GM08714 (cell line): Measurements from ENCODE around the gene KDM4C.
"Not testable (repeated sequence)": the region's sequence is repeated elsewhere in the genome, so short reads cannot be mapped to it uniquely, and the experiment has no call there.

Experiments used
- H3K4me3 ChIP-seq: fragments of 200-500 bp; sonication (Bioruptor generic); 2 replicates; pipeline ENCODE4 v1.5.1; 2014; ENCODE audit warnings: mild to moderate bottlenecking, low read length, inconsistent platforms
- ZNF274 ChIP-seq: IDR thresholded peaks from 2 replicates; pipeline ENCODE4 v1.6.1; 2012; ENCODE audit warnings: mild to moderate bottlenecking, low read depth, low read length

Gene KDM4C

DNA sequence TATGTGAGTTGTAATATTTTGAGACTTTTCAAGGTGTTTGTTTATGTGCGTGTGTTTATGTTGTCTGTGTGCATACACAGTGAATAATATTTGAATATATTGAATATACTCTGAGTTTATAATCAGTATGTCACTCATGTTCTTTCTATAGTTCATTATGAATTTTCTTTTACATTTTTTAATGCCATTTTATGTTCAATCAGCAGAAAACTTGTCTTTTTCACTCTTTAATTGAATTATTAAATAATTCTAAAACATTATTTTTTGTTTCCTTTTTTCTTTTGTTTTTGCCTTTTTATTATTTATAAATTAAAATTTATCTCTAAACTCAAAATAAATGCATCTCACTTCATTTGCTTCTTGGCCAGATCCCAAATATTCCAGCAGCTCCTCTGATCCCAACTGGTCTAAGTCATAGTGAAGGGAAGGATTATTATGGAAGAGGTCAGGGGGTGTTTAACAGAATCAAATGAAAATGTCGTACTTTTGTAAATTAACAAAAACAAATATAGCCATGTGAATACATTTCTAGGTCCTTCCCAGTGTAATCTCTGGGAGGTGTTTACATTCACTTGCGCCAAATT lies 188.9 kb downstream of the KDM4C start:
- H3K4me3 ChIP-seq: no peak overlapping the region
- no peak for TF ChIP-seq ZNF274

DNA sequence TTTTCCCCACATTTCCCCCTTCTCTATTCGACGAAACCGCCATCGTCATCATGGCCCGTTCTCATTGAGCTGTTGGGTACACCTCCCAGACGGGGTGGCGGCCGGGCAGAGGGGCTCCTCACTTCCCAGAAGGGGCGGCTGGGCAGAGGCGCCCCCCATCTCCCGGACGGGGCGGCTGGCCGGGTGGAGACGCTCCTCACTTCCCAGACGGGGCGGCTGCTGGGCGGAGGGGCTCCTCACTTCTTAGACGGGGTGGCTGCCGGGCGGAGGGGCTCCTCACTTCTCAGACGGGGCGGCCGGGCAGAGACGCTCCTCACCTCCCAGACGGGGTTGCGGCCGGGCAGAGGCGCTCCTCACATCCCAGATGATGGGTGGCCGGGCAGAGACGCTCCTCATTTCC lies 191.1 kb downstream of the KDM4C start:
- H3K4me3 ChIP-seq: not testable (repeated sequence)

DNA sequence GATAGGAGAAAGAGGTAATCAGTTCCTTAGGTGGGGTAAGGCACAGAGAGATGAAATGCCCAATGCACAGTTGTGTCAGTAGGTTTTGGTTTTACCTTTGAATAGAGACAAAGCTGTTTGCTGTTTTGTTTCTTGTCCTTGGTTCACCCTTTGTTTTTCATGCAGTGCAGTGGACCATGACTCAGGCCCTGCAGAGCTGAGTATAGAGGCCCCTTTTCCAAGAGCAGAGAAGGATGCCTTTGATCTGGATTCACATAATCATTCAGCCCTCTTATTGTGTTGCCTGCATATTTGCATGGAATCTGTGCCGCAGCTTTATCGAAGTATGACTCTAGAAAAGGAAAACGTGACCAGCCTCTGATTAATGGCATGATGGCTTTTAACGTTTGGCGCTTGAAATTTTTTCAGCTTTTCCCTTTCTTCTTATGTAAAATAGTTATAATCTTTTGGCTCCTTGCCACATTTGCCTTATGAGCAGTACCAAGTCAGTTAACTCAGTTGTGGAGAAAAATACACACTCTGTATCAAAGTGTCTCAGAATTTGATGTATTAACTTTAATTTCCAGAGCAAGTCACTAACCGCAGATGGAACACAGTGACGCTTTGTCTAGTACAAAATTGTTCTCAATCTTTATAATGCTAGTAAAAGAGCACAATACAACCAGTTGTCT lies 197.6 kb downstream of the KDM4C start:
- H3K4me3 ChIP-seq: no peak overlapping the region
- no peak for TF ChIP-seq ZNF274

DNA sequence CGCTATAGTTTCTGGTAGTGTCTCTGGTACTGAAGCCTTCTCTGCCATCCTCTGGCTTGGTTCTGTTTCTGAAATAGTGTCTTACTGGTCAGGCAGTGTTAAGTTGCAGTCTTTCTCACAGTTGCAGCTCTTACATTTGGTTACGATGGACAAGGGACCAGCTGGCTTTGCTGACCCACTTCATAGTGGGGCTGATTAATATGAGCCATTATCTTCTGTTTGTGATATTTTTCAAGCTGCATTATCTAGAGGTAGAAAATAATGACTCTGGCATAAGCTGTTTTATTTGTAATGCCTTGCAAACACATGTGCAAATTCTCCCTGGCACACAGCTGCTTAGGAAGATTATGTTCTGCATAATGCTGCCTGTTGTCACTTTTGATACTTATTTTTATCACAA lies 199.1 kb downstream of the KDM4C start:
- no peak overlapping the region for H3K4me3 ChIP-seq
- TF ChIP-seq ZNF274: no peak

DNA sequence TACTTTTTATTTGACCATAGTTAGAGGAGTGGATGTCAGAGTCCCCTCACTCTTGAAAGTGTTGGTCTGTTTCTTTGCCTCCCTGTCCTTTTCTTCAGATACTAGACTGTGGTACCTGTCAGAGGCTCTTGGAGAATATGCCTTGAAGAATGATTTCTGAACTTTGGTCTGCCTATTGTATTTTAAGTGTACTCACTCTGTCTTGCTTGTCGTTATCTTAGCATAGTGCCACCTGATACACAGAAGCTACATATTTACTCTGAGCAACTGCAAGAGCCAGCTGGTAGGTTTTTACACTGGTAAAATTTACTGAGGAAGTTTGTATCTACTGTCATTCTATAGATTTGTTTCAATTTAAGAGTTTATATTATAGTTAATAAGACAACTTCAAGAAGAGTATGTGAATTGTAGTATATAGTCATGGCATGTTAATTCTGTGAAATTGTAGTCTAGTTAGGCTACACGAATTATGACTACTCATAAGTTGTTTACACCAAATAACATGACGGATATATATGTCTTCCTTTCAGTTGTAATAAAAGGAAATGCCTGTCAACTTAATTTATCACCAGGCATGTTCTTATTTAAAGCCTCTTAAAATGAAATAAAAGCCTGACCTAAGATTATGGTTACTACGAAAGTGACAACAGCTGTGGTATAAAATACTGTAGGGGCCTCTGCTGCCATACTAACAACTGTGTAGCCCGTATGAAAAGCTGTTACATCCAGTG lies 201.7 kb downstream of the KDM4C start:
- H3K4me3 ChIP-seq: no peak overlapping the region
- TF ChIP-seq ZNF274: no peak

DNA sequence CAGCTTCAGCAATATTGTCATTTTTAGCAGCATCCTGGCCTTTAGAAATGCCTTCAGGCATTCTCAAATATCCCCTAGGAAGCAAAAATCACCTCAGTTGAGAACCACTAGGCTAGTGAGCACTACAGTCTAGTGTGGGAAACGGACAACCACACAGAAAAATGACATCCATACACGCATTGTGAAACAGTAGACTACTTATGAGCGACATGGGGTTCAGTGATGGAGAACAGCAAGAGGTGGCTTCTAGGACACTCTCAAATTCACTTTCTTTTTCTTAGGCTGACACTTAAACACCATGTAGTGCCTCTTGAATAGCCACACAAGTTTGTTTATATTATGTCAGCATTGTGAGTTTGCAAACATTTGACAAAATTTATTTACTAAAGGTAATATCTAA lies 203.0 kb downstream of the KDM4C start:
- no peak for TF ChIP-seq ZNF274
- H3K4me3 ChIP-seq: no peak overlapping the region; the same call in 1 of the 2 replicates

DNA sequence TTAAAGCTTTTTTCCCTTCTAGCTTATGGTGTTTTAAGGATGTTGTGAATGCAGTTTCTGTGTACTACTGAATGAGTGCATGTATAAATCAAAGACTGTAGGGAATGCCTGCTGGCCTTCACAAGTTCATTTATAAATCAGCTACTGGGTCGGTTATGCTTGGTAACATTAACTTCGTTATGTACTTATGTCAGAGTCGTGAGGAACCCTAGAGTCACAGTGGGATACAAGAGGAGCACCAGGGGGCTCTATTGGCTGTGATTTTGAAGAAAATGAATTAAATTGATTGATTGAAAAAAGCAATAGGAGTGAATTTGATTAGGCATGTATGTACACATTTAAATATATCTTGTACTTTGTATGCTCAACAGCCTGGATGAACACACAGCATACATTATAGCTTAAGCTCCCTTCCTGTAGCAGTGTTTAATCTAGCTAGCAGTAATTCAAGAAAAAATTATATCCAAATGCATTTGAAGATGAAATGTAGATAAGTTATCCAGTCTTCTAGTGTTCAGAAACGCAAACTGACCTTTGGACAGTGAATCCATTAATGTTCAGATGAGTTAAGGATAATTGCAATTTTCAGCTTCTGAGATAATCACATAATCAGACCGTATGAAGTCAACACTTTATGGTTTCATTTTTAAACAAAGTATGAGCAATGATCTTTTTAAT lies 204.2 kb downstream of the KDM4C start:
- no peak for TF ChIP-seq ZNF274
- H3K4me3 ChIP-seq: no peak overlapping the region

DNA sequence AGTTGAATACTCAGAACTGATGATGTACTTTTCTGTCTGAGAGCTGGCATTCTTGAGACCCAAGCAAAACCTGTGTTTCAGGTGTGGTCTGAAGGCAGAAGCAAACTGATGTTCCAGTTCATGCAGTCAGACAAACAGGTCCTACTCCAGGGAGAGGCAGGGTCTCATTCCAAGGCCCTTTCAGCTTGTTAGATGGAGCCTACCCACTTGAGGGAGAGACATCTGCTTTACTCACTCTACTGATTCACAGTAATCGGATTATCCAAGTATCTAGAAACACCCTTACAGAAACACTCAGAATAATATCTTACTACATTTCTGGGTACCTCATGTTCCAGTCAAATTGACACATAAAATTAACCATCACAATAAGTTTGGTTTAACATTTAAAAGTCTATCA lies 207.8 kb downstream of the KDM4C start:
- TF ChIP-seq ZNF274: no peak
- H3K4me3 ChIP-seq: no peak overlapping the region

DNA sequence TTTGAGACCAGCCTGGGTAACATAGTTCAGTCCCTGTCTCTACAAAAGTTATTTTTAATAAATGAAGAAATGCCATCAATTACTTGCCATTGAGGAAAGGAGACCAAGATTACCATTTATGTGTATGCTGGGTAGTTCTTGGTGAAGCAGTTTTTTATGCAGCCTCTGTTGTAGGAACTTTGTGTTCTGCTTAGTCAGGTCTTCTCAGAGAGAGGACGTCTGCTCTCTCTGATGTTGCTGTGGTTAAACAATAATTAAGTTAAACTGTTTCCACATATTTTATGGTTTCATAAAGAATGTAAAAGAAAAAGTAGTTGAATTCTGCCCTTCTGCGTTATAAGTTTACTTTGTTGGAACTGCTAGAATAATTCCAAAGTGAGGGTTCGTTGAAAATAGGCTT lies 210.5 kb downstream of the KDM4C start:
- no peak for TF ChIP-seq ZNF274
- no peak overlapping the region for H3K4me3 ChIP-seq

DNA sequence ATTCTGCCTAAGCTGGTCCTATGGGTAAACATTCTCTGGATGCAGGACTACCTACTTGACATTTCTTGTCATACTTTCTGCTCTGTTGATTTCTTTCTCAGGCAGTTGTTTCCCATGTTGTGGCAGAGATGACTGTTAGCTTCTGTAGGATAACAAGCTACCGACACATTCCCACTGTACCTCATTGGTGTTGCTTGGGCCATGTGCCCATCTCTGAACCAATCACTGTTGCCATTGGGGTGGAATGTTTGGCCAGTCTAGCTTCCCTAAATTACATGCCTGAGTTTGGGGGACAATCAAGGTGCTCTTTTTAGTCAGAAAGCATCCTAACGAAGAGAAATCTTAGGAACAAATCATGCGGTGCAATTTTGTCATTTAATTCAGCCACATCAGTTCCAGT lies 212.0 kb downstream of the KDM4C start:
- H3K4me3 ChIP-seq: no peak overlapping the region
- TF ChIP-seq ZNF274: no peak

DNA sequence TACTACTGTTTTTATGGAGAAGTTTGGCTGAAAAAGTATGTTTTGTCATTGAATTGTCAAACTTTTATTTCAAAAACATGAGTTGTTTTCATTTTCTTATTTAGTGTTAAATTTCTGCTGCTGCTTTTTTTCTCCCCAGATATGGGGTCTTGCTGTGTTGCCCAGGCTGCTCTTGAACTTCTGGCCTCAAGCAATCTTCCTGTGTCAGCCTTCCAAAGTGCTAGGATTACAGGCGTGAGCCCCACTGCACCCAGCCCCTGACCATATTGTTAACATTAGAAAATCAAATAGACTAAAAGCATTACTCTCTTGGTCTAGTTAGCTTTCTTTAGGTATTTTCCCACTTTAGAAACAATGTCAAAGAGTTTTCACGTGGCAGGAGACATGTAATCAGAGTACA lies 215.3 kb downstream of the KDM4C start:
- no peak overlapping the region for H3K4me3 ChIP-seq
- no peak for TF ChIP-seq ZNF274

DNA sequence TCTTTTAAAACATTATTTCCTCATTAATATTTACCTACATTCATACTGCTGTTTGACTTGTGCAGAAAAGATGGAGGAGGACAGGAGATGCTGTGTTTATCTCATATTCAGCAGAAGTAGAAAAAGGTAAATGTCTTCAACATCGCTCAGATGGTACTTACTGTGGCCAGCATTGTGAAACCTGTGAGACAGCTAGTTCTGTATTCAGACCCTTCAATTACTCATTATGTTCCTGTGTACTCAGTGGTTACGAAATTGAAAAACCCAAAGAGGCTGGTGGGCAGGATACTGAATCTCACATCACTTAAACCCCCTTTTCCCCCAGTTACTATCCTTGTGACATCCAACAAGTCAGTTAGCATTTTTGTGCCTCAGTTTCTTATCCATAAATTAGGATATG lies 216.0 kb downstream of the KDM4C start:
- H3K4me3 ChIP-seq: no peak overlapping the region
- no peak for TF ChIP-seq ZNF274

DNA sequence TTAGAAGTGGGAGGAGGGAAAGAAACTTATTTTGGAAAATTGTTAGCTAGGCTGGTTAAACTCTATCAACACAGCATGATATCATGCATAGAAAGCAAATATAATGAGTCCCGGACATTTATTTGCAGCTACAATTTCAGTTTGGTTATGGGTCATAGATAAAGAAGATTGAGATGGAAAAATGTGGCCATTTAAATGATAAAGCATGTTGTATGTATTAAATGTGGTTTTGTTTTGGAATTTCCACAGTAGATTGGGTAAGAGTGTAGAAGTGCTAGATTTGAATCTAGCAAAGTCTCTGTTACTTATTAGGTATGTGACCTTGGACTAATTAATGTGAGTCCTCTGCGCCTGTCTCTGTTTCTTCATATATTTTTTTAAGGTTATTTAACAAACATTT lies 217.4 kb downstream of the KDM4C start:
- no peak for TF ChIP-seq ZNF274

DNA sequence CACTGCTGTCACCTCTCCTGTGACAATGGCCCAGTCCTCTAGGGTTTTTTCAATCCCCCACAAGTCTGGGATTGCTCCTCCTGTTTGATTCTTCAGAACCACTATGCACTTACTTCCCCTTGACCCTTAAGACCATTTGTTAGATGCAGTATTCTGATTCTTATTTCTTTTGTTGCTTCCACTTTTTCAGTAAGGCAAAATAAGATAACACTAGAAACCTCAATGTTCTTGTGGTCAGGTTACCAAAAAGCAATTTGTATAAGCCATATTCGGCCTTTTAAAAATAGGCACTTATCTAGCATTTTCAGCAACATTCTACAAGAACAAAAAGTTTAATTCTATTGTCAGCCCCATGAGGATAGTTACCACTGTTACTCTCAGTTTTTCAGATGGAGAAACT lies 220.0 kb downstream of the KDM4C start:
- TF ChIP-seq ZNF274: no peak
- no peak overlapping the region for H3K4me3 ChIP-seq

More for the DNA sequence above, 217.4 kb downstream of the KDM4C start:
- H3K4me3 ChIP-seq: no peak overlapping the region

DNA sequence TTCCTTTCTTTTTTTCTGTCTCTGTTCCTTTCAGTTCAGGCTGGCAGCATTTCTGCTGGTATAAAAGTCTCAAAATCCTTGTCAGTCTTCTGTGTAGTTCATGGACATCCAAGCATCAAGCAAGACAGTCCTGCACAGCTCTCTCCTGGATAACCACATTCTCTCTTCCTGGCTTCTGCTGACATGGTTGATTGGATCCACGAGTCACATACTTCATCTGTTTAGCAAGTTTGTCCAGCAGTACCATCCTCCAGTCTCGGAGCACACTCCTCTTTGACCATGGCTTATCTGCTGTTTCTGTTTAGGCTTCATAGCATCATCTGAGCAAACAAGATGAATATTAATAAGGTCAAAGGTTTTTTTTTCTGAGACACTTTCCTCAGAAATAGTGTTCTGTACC lies 220.8 kb downstream of the KDM4C start:
- no peak for TF ChIP-seq ZNF274
- no peak overlapping the region for H3K4me3 ChIP-seq
